ENCODE results near the gene ARHGEF6. TPM values are rescaled to one million over a fixed set of nuclear protein-coding genes. Genes with fewer than 3 reads are reported as not detected.

Gene ARHGEF6, protein sequence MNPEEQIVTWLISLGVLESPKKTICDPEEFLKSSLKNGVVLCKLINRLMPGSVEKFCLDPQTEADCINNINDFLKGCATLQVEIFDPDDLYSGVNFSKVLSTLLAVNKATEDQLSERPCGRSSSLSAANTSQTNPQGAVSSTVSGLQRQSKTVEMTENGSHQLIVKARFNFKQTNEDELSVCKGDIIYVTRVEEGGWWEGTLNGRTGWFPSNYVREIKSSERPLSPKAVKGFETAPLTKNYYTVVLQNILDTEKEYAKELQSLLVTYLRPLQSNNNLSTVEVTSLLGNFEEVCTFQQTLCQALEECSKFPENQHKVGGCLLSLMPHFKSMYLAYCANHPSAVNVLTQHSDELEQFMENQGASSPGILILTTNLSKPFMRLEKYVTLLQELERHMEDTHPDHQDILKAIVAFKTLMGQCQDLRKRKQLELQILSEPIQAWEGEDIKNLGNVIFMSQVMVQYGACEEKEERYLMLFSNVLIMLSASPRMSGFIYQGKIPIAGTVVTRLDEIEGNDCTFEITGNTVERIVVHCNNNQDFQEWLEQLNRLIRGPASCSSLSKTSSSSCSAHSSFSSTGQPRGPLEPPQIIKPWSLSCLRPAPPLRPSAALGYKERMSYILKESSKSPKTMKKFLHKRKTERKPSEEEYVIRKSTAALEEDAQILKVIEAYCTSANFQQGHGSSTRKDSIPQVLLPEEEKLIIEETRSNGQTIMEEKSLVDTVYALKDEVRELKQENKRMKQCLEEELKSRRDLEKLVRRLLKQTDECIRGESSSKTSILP
- total RNA-seq: 5.7 and 7.8 TPM in 2 replicates

DNA sequence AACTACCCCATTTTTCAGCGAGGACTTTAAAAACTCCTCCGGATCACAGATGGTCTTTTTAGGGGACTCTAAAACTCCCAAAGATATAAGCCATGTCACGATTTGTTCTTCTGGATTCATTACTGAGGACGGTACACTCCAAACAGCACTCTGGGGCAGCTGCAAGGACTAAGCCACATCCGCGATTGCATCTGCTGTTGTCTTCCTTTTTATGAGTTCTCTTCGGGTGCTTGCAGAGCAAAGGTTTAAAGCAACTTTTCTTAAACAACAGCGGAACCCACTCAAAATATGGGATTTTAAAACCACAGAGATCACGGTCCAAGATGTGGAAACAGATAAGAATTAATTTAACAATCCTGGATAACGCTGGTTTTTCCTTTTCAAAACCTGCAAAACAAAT lies at the start of gene ARHGEF6:
ARHGEF6 (minus strand) TSS at position 170 of the 400 bp plus-strand sequence; CDS start at position 120, 50 bp downstream.

DNA sequence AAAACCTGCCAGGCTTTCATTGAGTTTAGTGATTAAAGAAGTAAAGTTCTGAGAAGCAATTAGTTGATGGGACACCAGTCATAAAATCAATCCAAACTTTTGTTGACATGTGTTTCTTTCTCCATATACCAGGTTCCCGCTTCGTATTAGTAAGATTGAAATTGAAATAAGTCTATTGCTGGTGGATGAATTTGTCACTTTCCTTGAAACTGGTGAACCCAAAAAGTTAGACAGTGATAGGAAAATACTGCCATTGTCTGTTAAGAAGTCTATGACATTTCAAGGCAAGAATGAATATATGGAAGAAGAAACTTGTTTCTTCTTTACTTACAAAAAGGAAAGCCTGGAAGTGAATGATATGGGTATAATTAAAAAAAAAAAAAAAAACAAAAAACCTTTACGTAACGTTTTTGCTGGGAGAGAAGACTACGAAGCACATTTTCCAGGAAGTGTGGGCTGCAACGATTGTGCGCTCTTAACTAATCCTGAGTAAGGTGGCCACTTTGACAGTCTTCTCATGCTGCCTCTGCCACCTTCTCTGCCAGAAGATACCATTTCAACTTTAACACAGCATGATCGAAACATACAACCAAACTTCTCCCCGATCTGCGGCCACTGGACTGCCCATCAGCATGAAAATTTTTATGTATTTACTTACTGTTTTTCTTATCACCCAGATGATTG lies 132.9 kb downstream of the ARHGEF6 start, which contains the start of gene CD40LG:
CD40LG (plus strand) TSS at position 482 of the 684 bp plus-strand sequence; CDS start at position 573, 91 bp downstream.

Small RNA genes lying within 50 kb of the gene (small RNA-seq; reads per million reads assigned to genes)
- gene RF00019: not detected
- not detected for gene RNU6-972P

Other genes starting within 250 kb of the ARHGEF6 start
- not detected in 2 replicates for gene VGLL1, start 248.7 kb downstream of the ARHGEF6 start, total RNA-seq
- not detected in 2 replicates for gene CD40LG, start 132.8 kb downstream of the ARHGEF6 start, total RNA-seq
- 280 and 315 TPM in 2 replicates for gene RBMX, start 99.8 kb upstream of the ARHGEF6 start, total RNA-seq

Measured in vein endothelial cell (primary cell).